HL-60/S4 treated with phorbol 12-myristate 13-acetate at 8.2 ng/mL for 4 days and 3 days (cell line): ENCODE data around the gene KCNJ11.

Source experiments
- in situ Hi-C: fragments of 300-500 bp; cut with MboI; formaldehyde crosslinking; loops from 2 replicates; pipeline ENCODE4 v1.15.0; 2022; ENCODE audit warnings: low sequenced_read_pairs

KCNJ11 gene

GRCh38 chr11:17410606-17411379 lies 22.3 kb upstream of the KCNJ11 start:
- in situ Hi-C loops = no loop called here

- in situ Hi-C loops = no loop called here
Measured at GRCh38 chr11:17408641-17409040, 20.2 kb upstream of the KCNJ11 start.

GRCh38 chr11:17408026-17408425 lies 19.6 kb upstream of the KCNJ11 start:
- in situ Hi-C loops = no loop called here

- in situ Hi-C loops = no loop called here
Measured at GRCh38 chr11:17407575-17407974, 19.1 kb upstream of the KCNJ11 start.

GRCh38 chr11:17406818-17407149 lies 18.3 kb upstream of the KCNJ11 start:
- in situ Hi-C loops = no loop called here

- in situ Hi-C loops = no loop called here
Measured at GRCh38 chr11:17406082-17406817, 17.8 kb upstream of the KCNJ11 start.

DNA sequence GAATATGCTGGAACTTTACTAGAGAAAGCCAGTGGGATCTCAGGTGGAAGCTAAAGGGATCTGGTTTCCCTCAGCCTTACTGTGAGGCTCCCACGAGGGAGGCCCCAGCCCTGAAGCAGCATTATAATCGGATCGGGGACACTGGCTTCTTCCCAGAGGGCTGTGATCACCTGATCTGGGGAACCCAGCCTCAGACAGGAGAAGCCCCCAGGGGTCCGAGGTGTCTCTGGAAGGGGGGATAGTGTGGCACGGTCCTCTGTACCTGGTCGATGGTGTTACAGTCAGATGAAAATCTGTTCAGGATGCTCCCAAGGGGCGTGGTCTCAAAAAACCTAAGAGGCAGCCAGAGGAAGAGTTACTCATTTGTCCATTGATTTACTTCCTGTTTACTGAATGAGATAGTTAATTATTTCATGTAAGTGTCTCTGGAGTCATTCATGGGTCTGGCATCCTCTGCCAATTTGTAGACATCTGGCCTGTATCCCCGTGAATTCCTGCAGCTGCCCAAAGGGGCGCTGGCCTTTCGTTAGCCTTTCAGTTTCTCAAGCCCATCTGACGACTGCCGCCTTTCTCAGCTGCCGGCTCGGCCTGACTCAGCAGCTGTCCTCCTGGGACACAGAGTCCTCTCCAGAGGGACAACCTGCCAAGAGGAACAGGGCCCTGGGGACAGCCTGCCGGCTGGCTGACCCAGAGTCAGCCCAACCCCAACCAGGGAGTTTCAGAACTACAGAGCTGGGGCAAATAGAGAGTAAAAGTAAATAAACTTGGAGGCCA lies 17.0 kb upstream of the KCNJ11 start:
- in situ Hi-C loops = no loop called here

- in situ Hi-C loops = no loop called here
Measured at GRCh38 chr11:17403980-17404759, 15.7 kb upstream of the KCNJ11 start.

DNA sequence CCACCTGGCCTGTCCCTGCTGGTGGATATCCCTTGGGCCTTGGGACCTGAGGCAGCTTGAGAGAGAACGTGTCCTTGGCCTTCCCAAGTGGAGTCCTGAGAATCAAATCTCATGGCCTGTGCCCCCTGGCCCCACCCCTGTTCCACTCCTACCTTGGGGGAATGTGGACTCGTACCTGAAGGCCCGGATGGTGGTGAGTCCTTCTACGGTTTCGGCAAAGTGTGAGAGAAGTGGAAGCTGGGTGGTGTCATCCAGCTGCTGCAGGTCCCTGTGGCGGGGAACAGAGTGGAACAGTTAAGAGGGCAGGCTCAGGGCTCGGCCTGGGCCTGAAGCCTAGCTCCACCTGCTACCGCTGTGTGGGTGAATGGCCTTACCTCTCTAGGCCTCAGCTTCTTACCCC lies 14.0 kb upstream of the KCNJ11 start:
- in situ Hi-C loops = no loop called here

- in situ Hi-C loops = no loop called here
Measured at GRCh38 chr11:17401841-17402240, 13.4 kb upstream of the KCNJ11 start.

DNA sequence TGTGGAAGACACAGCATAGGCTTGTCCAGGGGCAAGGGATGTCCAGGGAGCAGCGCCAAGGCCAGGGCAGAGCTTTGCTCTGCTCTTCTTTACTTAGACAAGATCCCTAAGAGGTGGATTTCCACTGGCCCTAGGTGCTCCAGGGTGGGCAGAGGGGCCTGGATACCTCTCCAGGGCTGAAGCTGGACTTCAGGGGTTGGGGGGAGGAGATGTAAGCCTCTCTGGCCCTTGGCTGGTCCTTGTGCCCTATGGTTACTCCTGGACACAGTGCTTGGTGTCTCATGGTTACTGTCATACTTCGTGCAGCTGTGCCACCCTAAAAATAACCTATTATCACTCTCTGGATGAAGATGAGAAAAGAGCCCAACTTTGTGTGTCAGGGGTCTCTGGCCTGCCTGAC lies 12.9 kb upstream of the KCNJ11 start:
- in situ Hi-C loops = no loop called here

DNA sequence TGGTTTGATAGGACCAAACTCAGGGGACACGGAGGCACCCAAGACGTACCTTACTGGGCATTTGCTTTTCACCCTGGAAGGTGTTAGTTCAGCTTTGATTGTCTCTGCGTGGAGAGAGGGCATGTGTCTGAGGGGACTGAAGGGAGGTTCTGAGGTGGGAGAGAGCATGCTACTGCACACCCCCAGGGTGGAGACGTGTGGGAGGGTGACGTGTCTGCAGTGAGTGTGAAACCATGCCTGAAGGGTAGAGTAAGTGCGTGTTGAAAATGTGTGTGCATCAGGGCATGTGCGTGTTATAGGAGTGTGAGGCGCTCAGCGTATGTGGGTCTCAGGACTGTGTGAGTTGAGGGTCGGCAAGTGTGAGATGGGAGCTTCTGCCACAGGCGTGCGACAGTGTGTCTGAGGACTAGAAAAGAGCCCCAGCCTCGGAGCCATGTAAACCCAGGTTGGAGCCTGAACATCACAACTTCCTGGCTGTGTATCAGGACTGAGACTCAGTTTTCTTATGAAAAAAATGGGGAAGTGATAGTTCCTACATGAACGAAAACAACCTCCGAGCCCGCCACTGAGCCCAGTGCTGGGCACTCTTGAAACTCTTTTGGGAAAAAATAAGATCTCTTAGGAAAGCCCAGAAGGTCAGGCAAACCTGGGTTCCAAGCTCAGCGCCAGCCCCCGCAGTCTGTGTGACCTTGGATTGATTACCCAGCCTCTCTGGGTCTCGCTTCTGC lies 11.8 kb upstream of the KCNJ11 start:
- in situ Hi-C loops = no loop called here

GRCh38 chr11:17399236-17399635 lies 10.8 kb upstream of the KCNJ11 start:
- in situ Hi-C loops = loop anchor here (25.0 kb wide), 1 partner anchor 113 kb away; no protein-coding TSS in a partner anchor

- in situ Hi-C loops = loop anchor here (25.0 kb wide), 1 partner anchor 115 kb away; no protein-coding TSS in a partner anchor
Measured at GRCh38 chr11:17397311-17398002, 9.0 kb upstream of the KCNJ11 start.

DNA sequence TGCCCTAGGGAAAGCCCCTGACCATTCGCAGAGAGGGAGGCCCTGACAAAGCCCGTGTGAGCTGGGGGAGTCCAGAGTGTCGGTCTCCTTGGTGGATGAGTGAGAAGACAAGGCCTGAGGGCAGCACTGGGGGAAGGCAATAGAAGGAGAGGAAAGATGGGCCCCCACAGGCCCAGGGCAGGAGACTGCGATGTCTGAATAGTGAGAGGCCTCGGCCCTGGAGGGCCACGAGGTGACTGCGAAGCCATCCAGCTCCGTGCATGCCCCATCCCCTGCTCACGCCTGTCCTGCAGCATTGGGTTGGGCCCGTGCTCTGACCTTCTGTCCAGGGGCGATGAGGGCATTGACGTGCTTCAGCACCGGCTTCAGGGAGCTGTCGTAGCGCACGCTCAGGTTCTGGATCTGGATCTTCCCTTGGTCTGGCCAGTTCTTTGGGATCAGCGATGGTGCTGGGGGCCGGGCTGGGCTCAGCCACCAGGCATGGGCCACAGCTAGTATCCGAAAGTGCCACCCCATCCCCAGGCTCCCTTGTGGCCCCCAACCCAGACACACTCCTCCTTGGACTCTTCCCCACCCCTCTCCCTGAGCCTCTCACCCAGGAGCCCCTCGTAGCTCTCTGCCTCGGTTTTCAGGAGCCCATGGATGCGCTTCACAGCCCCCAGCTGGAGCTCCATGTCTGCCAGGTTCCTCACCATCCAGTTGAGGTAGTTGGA lies 8.3 kb upstream of the KCNJ11 start:
- in situ Hi-C loops = loop anchor here (25.0 kb wide), 1 partner anchor 116 kb away; no protein-coding TSS in a partner anchor

DNA sequence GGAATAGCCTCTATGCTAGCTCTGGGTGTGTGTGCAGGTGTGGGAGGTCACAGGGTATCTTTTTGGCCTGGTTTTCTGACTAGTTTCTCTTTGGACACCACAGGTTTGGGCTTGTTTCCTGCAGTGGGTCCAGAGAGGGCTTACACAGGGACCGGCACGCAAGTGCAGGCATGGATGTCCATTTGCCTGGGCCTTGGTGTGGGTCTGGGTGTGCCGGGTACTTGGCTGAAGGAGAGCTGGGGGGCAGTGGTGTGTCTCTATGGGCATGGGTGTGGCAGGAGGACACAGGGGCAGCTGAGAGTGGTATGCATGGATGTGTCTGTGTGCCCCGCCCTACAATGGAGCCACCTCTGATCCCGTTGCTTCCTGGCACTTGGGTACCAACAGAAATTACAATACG lies 7.5 kb upstream of the KCNJ11 start:
- in situ Hi-C loops = loop anchor here (25.0 kb wide), 1 partner anchor 116 kb away; no protein-coding TSS in a partner anchor

GRCh38 chr11:17395554-17395961 lies 7.1 kb upstream of the KCNJ11 start:
- in situ Hi-C loops = loop anchor here (25.0 kb wide), 1 partner anchor 117 kb away; no protein-coding TSS in a partner anchor

- in situ Hi-C loops = loop anchor here (25.0 kb wide), 1 partner anchor 117 kb away; no protein-coding TSS in a partner anchor
Measured at GRCh38 chr11:17394743-17395390, 6.4 kb upstream of the KCNJ11 start.
